ENCODE data around the gene TADA2B.

The TADA2B gene

DNA sequence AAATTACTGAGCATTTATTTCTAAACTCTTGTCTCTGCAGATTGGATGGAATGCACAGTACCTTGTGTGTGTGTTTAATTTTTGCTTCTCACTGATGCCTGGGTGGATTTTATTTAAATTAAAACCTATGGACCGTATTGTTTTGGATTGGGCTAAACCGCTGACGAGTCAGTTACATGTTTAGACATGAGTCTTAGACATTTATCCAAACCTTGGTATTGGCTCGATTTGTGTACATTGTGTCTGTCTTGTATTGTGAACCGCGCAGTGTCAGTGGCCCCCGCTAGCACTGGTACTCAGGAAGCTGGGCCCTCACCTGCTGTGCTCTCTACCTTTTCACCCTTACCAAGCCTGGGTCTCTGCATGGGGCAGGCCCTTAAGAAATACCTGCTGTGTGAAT, 40.8 kb upstream of the TADA2B start:
- DNase-seq (ENCODE audit: low spot score), result no peak
- Histone ChIP-seq H3K27ac (no peak overlapping the region), H3K4me3 (no peak overlapping the region)
- TF ChIP-seq, protein P1, sequence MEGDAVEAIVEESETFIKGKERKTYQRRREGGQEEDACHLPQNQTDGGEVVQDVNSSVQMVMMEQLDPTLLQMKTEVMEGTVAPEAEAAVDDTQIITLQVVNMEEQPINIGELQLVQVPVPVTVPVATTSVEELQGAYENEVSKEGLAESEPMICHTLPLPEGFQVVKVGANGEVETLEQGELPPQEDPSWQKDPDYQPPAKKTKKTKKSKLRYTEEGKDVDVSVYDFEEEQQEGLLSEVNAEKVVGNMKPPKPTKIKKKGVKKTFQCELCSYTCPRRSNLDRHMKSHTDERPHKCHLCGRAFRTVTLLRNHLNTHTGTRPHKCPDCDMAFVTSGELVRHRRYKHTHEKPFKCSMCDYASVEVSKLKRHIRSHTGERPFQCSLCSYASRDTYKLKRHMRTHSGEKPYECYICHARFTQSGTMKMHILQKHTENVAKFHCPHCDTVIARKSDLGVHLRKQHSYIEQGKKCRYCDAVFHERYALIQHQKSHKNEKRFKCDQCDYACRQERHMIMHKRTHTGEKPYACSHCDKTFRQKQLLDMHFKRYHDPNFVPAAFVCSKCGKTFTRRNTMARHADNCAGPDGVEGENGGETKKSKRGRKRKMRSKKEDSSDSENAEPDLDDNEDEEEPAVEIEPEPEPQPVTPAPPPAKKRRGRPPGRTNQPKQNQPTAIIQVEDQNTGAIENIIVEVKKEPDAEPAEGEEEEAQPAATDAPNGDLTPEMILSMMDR (IDR thresholded peaks at IDR 0.05), result no peak

DNA sequence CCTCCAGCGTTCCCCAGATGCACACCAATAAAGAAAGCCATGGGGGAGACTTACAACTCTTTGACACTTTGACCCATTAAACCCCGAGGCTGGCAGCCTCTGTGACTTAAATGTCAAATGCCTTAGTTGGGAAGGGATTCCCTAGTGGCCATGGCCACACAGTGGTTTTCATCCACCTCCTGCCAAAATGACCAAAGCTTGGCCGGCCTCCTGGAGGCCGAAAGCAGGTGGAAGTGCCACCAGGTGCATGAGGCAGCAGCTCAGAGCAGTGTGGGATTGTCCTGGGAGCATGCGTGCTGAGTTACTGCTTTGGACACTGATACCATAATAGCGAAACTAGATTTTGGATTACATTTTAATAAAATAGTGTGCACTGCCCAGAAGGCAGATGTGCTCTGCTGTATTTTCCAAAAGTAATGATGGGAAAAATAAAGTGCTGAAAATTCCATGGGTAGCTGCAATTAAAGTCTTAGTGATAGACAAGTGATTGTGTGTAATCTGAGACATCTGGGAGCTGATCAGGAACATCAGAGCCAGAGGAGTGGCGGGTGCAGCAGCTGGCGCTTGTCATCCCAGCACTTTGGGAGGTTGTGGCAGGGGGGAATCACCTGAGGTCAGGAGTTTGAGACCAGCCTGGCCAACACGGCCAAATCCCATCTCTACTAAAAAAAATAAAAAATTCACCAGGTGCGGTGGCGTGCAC, 39.8 kb upstream of the TADA2B start:
- DNase-seq (ENCODE audit: low spot score), result no peak
- Histone ChIP-seq H3K27ac (no peak overlapping the region), H3K4me3 (no peak overlapping the region)
- TF ChIP-seq, protein P1 (IDR thresholded peaks at IDR 0.05), result no peak

DNA sequence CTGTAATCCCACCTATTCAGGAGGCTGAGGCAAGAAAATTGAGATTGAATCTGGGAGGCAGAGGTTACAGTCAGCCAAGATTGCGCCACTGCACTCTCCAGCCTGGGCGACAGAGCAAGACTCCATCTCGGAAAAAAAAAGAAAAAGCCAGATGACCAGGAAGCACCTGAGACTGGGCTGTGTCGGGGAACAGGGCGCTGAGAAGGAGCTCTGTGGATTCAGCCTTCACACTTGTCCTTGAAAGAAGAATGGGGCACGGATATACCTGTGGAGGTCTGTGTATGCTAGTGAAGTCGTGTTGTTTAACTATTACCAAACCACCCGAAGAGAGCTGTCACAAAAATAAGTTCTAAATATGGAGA, 39.3 kb upstream of the TADA2B start:
- Histone ChIP-seq H3K27ac (no peak overlapping the region), H3K4me3 (no peak overlapping the region)
- TF ChIP-seq, protein P1 (IDR thresholded peaks at IDR 0.05), result no peak
- no peak for DNase-seq (ENCODE audit: low spot score)

DNA sequence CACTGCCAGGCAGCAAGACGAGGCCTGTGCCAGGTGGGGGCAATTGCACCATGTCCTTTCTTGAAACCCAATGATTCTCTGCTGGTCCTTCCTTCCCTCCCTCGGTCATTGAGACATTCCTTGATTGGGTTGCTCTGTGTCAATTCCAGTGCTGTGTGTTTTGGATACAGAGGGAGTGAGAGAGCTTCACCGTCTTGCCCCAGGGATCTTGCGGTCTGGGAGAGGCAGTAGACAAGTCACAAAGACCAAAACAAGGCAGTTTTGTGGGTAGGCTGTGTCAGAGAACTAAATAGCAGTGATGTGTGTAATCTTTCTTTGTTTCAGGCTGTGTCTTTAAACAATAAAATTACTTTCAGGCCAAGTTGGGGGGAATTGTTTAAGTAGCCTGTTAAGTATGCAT, 38.8 kb upstream of the TADA2B start:
- DNase-seq (ENCODE audit: low spot score), result no peak
- Histone ChIP-seq H3K4me3 (no peak overlapping the region), H3K27ac (no peak overlapping the region)
- TF ChIP-seq, protein P1 (IDR thresholded peaks at IDR 0.05), result no peak

DNA sequence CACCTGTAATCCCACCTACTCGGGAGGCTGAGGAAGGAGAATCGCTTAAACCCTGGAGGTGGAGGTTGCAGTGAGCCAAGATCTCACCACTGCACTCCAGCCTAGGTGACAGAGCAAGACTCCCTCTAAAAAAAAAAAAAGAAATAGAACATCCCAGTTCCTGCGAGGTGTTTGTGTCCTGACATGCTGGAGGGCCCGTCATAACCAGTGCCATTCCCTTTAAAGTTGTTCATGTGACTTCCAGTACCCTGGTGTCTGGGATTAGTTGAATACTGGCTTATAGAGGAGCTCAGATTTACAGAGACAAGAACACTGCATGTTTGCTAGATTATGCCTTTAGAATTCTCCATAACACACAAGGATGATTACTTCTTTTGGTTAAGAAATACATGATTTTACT, 37.6 kb upstream of the TADA2B start:
- no peak overlapping the region for H3K27ac ChIP-seq
- DNase-seq (ENCODE audit: low spot score), result no peak
- TF ChIP-seq, protein P1 (IDR thresholded peaks at IDR 0.05), result no peak
- H3K4me3 ChIP-seq, result no peak overlapping the region

DNA sequence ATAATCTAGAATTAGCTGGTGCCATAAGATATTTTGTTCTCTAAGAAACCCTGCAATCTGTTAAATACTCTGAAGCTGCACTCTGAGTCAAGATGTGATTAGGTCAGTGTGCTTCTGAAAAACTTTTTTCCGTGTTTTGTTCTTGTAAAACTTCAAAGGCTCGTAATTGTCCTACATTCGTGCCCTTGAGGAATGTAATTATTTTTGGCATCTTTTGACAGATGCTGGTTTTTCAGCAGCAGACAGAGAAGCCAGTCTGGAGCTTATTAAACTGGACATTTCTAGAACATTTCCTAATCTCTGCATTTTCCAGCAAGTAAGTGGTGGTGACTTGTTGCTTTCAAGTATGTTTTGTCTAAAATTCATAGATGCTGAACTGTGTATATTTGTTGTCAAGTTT, 36.8 kb upstream of the TADA2B start:
- TF ChIP-seq, protein P1 (IDR thresholded peaks at IDR 0.05), result no peak
- DNase-seq (ENCODE audit: low spot score), result no peak

DNA sequence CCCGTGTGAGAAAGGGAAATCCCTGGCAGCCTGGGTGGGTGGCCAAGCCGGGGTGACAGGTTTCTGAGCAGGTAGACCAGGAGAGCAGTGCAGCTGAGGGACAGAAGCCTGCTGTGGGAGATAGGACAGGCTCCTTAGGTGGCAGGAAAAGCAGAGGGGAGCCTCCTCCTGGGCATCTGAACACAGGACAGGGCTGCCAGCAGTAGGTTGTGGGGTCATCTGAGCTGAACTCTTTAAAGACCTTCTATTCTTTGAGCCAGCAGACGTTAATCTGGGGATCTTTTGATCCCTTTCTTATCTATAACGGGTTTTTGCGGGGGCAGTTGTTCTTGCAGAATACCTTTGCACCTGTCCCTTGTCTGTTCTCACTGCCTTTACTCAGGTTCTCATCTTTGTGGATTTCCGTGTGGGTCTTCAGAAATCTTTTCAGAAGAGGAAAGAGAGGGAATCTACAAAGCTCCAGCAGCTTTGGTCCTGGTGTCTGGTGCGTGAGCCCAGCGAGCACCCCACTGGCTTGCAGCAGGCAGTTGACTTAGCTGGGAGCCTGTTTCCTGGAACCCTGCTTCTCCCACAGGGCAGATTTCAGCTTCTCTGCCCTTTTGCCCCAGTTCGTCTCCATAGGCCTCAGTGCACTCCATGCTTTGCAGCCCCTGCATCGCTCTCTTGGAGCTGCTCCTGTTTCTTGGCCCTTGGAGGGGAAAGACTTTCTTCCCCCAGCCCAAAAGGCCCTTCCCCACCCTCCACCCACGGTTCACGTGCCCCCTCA, 35.8 kb upstream of the TADA2B start:
- no peak for DNase-seq (ENCODE audit: low spot score)
- TF ChIP-seq, protein P1 (IDR thresholded peaks at IDR 0.05), result no peak
- Histone ChIP-seq H3K27ac (no peak overlapping the region), H3K4me3 (no peak overlapping the region)

More for the DNA sequence above, 36.8 kb upstream of the TADA2B start:
- Histone ChIP-seq H3K4me3 (no peak overlapping the region), H3K27ac (no peak overlapping the region)

All from coronary artery (tissue), 2 donors.